ENCODE results near the gene CAPS.
"Not testable (repeated sequence)": the region's sequence is repeated elsewhere in the genome, so short reads cannot be mapped to it uniquely, and the experiment has no call there.

CAPS gene

DNA sequence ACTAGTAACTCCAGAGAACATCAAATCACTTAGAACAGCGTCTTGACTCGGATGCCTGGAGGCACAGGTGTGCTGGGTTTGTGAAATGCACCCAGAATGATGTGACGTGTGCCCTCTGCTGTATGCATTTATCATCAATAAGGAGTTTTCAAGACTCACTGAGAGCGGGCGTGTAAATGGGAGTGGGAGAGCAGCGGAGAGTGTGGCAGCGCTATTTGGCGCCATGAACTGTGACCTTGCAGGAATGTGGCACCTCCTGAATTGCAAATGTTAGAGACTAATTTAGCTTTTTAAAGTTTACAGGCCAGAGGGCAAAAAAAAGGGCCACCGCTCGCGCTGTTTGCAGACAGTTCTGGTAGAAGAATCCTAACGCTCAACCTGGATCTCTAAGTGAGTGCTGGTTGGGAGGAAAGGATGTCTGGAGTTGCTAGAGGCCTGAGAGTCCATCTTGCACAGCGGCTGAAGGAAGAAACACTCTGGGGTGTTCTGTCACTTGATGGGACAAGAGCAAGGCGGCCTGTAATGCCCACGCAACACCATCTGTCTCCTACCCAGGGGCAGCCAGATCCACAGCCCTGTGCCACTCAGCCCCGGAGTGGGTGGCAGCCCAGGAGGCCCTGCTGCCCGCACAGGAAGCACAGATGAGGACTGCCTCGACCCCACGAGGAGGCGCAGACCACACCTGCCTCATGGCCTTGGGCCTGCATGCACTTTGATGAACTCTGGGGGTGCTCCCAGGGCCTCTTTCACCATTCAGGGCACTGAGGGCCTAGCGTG, 44.2 kb downstream of the CAPS start:
- no peak for DNase-seq

DNA sequence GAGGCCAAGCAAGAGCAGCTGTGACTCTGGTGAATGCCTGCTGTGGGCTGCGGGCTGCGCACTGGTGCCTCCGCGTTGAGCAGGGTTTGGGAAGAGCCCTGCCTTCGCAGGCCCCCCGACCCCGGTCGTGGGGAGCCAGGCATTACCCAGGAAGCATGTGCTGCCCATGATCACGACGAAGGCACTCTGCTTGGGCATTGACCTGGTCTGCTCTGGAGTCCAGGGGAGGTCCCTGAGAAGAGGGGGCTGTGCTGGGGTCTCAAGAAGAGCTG, 44.7 kb downstream of the CAPS start:
- no peak for DNase-seq

DNA sequence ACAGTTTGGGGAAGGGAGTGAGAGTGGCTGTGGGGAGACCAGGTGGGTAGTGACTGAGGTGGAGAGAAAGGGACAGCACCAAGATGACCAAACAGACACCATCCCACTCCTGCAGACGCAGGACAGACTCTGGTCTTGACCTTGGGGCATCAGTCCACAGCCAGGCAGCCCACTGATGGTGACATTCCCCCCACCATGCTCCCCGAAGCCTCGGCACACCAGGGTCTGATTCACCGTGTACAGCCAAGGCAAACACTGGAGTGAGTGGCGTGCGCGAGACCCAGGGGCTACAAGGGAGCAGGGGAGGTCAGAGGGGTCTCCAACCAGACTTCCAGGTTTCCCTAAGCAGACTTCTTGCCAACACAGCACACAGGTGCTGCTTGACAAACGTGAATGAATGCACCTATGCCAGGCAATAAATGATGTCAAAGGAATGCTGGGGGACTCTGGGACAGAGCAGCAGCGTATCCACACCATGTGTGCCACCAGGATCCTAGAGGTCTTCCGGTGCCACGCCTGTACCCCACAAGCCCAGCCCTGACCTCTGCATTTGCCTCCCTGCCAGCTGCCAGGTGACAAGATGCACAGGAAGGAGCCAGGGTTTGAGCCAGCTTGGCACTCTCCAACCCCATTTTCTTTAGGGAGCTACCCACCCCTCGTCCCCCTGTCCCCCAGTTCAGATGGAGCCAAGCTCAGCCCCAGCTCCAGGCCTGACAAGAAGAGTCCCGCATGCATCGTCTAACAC, 45.4 kb downstream of the CAPS start:
- DNase-seq: no peak

DNA sequence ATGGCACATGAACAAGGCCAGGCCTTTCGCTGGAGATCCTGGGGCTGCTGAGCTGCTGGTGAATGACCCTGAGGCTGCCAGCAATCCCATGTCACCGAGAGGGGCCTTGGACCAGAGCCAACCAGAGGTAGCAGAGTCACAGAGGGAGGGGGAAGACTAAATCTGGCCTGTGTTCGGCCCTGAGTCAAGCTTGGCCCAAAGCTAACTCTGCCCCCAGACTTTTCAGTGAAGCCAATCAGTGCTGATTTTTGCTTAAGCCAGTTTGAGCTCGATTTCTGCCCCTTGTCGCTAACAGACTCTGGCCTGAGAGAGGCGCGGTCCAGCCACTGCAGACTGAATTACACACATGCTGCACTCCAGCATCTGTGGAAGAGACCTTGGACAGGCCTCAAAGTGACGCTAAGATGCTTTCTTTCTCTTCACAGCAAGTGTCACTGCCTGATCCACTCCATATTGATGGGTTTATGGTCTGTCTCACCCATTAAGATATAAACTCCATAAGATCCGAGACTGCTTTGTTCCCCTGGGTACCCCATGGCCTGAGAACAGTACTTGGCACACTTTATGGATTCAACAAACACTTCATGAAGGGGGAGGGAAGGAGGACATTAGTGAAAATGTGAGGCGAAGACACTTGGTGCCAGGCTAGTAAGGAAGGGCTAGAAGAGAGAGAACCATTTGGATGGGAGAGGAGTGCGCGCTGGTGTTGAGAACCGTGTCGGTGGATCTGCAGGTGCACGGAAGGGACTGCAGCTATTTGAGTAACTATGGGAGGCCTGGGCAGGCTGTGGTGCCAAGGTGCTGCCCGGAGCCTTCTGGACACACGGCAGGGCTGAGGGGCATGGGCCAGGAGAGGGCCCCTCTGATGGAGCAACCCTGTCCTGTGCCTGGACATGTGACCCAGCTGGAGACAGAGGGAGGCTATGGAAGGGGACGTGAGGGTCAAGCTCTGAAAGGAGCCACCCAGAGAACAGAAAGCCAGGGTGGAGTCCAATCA, 46.2 kb downstream of the CAPS start:
- no peak for DNase-seq

DNA sequence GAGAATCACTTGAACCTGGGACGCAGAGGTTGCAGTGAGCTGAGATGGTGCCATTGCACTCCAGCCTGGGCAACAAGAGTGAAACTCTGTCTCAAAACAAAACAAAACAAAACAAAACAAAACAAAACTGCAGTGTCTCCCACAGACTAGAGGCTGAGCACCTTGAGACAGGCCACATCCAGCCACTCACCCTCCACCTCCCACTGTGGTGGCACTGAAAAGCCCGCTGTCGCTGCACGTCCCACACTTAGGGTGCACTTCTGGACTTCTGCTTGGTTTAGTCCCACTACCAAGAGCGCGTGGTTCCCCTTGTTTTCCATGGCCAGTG, 47.6 kb downstream of the CAPS start:
- DNase-seq: not testable (repeated sequence)

DNA sequence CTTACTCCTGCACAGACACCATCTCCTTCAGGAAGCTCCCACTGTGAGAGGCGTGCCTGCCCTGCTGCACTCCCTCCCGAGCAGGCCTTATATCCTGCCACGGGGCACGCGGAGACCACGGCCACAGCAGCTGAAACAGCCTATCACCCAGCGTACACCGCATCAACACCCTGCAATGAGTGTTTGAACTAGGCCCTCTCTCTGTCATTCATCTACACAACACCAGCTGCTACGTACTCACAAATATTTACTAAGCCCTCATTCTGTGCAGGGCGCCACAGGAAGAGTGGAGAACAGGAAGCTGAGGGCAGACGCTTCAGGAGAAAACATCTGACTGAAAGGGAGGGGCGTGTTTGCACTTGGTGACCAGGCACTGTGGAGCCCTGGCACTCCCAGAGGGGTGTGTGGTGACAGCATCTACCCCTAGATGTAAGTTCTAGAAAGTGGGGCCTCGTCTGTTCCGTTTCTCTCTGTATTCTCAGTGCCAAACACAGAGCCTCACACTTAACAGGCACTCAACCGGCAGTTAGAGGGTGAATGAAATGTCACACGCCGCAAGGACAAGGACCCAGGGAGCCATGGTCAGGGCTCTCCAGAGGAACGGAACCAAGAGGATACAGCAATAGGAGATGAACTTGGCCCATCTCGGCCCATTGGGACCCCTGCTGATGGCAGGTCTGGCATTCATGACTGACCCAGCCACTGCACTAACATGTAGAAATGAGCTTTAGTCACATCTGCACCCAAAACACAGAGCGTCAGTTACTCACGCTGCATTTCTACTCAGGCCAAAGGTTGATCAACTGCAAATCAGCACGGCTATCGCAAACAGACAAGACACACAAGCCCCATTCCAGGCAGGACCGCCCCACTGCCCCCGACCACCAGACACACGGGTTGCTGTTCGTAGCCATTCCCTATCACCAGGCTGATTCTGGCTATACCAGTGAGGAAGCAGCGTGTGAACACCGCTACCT, 48.2 kb downstream of the CAPS start:
- peak; percentile 76 to 86 for DNase-seq

DNA sequence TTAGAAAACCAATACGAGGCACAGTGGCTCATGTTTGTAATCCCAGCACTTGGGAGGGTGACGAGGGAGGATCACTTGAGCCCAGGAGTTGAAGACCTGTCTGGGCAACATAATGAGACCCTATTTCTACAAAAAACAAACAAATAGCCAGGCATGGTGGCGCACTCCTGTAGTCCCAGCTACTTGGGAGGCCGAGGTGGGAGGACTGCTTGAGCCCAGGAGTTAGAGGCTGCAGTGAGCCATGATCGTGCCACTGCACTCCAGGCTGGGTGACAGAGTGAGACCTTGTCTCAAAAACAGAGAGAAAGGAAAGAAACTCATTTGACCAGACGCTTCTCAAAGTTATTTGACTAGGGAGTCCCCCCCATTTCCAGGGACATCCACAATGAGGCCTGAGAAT, 49.2 kb downstream of the CAPS start:
- DNase-seq: not testable (repeated sequence)

DNA sequence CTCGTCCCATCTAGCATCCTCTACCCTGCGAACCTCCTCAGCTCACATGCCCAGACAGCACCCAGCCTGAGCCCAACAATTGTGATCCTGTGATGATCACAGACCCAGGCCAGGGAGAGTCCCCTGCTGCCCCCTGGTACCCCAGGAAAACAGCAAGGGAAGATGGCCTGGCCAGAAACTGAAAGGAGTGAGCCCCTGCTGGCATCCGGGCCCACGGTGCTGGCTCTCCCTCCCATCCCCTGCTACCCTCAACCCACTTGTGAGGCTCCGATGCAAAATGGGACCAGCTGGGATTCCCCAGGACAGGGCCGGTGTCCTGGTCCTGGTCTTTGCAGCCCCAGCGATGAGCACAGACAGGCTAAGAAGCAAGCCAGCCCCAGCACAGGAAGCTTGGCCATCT, 49.8 kb downstream of the CAPS start:
- DNase-seq: no peak

DNA sequence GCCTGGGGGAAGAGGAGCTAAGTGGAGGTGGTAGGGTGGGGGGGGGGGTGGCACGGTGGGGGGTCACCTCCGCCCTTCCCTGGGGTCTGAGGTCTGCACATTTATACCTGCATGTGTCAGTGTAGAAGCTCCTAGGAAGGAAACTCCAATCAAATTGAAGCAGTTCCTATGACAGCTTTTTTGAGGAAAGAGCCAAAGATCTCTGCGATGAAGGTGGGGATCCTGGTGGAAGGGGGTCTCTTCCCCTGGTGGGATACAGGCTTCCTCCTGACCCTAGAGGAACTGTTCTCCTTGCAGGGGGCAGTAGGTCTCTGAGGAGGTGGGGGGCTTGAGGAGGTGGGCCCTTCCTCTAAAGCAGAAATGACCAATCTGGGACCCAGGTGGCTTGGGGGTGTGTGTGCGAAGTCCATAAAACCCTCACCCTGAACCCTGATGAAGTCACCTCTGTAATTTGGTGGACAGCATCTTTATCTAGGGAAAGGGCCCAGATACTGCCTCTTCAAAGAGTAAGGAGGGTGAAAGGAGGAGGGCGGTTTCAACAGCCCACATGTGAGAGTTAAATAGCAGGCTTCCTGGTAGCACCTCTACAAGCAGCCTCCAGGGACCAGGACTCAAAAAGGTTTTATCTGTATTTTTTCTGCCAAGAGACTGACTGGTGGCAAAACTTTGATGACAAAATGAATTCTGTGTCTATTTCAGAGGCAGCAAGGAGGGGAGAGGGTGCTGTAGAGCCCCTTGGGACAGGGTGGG, 50.9 kb downstream of the CAPS start:
- no peak for DNase-seq
